GM19397 (cell line): ENCODE data around the gene FAM168B.

ENCODE experiments used
- ATAC-seq: cut with Tn5 transposase; IDR thresholded peaks from one replicate; pipeline ENCODE4 v1.9.1; 2021; ENCODE audit warnings: mild to moderate bottlenecking, moderate library complexity; ENCODE audit not compliant: unreplicated experiment

FAM168B gene

DNA sequence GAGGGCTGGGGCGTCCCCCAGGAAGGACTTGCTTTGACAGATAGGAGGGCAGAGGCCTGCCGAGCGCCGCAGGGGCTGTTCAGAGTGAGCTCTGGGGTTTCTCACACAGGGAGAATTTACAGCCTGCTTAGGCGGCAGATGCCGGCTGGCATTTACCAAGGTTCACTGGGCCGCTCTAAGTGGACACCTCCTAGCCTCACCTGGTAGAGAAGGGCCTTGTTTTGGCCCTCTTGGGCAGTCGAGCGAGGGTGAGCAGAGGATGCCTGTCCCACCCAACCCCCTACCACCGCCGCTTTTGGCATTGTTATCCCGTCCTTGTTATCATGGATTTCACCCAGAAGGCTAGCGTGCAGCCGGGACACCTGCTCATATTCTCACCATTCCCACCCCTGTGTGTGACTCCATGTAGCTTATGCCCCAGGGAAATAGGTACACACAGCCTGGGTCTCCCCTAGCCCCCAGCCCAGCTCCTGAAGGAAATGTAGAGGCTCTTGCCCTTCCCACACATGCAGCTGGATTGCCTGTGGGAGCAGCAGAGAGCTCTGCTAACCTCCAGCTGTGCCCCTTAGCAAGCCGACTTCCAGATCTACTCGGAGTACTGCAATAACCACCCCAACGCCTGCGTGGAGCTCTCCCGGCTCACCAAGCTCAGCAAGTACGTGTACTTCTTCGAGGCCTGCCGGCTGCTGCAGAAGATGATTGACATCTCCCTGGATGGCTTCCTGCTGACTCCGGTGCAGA is 52.4 kb downstream of the FAM168B start:
- ATAC-seq, result no peak

DNA sequence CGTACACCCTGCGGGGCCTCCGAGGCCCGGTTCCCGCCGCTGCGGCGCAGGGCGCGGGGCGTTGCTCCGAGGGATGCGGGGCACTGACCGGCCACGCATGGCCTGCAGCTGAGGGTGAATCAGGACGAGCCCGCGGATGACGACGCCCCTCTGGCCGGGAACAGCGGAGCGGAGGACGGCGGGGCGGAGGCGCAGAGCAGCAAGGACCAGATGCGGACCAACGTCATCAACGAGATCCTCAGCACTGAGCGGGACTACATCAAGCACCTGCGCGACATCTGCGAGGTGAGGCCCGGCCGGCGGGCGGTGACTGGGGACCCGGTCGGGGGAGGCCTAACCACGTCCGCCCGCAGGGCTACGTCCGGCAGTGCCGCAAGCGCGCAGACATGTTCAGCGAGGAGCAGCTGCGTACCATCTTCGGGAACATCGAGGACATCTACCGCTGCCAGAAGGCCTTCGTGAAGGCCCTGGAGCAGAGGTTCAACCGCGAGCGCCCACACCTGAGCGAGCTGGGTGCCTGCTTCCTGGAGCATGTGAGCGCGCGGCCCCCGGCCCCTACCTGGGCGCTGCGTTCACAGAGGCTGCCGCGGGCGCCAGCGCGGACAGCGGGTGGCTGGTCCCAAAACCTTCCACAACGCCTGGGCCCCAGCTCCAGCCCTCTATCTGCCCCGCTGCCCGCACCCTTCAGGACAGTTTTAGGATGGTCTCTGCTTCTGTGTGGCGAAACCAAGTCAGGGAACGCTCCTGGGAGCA is 53.2 kb downstream of the FAM168B start:
- no peak for ATAC-seq

DNA sequence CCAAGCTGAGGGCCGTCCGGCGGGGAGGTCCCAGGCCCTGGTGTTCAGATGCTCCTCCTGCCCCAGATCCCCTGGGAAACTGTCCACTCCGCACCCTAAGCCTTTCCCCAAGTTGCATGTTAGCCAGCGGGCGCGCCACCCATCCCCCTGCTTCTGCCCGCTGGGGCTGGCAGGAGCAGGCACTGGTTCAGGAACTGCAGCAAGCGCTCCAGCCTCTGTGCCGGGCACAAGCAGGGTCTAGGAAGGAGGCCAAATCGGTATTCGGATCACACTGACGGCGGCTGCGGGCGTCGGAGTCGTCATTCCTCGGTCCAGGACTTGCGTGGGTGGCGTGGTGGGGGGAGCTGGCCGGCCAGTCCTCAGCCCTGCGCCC is 53.7 kb downstream of the FAM168B start:
- ATAC-seq, result no peak

DNA sequence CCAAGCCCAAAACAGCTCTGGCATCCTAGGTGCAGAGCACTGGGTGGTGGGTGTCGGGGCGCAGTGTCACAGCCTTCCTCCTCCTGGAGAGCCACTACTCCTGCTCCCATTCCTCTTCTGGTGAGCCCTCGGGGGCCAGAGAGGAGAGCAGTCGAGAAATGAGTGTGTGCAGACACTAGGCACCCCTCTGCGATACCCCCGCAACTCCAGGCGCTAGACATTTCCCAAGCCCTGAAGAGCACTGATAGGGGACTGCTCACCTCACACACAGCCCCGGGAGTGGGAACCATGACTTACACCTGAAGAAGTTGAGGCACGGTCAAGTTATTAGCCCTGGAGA is 54.2 kb downstream of the FAM168B start:
- no peak for ATAC-seq

DNA sequence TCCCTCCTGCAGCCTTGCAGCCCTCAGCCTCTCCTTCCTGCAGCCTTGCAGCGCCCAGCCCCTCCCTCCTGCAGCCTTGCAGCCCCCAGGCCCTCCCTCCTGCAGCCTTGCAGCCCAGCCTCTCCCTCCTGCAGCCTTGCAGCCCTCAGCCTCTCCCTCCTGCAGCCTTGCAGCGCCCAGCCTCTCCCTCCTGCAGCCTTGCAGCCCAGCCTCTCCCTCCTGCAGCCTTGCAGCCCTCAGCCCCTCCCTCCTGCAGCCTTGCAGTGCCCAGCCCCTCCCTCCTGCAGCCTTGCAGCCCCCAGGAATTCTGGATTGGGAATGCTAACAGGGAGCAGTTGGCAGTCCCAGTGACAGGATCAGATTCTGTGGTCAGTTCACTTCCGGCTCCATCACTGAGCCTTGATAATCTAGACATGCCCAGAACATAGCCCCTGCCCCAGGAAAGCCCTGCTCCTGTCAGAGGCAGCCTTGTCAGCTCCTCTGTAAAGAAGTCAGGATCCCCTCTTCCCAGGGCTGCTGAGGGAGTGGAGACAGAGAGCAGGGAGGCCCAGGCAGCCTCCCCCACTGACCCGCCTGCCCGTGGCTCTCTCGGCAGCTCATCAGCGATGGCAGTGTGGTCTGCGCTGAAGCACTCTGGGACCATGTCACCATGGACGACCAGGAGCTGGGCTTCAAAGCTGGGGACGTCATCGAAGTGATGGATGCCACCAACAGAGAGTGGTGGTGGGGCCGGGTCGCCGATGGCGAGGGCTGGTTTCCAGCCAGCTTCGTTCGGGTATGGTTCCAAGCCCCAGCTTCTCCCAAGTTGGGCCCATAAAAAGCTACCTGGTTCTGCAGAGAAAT is 54.8 kb downstream of the FAM168B start:
- ATAC-seq, result no peak

DNA sequence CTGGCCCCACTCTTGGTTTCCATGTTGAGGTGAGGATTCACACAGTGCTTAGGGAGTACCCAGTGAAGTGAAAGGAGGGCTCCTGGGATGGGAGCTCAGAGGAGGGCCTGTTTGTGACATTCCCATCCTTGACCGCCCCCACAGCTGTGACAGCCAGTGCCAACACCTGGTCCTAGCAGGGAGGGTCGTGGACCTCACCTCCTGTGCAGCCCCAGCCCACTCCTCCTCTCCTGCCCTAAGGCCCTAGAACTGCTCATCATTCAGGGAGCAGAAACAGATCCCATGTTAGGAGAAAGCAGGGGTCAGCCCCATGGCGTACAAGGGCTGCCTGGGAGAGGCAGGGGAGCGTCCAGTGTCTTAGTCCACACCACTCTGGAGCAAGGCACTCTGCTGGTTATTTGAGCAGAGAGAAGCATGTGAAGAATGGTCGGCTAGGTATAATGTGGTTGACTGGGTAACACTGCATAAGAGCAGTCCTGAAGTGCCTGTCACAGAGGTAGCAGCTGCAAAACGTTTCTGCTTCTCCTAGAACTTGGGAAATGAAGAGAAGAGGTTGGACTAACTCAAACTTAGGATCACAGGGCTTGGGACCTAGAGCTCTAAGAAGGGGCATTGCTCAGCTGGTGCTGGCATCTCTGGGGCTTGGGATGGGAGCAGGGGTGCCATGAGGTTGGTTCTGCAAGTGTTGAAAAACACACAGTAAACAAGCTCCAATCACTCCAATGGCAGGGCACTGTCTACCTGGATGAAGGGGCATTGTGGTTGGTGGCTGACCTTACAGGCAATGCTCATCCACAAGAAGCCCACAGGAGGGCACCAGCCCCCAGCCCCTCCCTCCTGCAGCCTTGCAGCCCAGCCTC is 55.6 kb downstream of the FAM168B start:
- ATAC-seq, result no peak

DNA sequence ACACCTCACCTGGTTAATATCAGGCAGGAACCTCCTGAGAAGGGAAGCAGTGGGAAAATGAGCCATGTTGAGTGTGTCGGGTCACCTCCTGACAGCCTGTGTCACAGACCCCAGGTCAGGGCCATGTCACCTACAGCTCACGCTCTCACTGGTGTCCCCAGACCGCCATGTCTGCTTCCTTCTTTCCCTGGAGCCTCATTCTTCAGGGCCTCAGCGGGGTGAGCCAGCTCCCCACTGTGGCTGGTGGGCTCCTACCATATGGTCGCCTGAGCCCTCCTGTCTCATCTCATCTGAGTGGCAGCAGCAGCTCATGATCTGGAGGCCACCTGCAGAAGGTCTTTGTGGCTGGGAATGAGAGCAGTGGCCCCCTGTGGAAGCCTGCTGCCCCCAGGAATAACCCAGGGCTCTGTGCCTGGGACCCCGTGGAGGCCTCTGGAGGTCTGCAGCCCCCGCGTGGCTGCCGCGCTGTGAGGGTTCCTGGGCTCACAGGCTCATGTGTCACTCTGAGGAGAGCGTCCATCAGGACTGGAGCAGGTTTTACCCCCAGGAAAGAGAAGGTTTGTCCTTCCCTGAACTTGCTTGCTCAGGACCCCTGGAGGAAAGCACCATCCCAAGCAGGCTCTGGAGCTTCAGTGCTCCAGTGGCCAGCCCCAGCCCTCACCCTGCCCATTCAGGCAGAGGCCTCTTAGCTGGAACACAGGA is 56.4 kb downstream of the FAM168B start:
- ATAC-seq, result no peak

DNA sequence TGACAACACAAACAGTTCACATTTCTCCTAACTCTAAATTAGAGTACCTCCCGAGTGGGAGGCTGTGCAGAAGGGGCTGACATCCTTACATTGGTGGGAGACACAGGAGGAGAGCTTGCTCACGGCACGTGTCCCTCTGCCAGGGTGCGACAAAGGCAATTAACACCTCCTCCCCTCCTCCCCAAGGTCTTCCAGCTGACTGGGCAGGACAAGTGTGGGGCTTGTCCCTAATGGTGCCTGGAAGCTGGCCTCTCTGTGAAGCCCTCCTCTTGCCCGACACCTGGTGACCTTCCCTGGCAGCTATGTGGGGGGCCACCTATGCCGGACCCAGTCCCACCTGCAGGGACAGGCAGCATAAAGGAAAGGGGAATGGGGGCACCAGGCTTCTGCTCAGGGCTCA is 57.0 kb downstream of the FAM168B start:
- no peak for ATAC-seq

DNA sequence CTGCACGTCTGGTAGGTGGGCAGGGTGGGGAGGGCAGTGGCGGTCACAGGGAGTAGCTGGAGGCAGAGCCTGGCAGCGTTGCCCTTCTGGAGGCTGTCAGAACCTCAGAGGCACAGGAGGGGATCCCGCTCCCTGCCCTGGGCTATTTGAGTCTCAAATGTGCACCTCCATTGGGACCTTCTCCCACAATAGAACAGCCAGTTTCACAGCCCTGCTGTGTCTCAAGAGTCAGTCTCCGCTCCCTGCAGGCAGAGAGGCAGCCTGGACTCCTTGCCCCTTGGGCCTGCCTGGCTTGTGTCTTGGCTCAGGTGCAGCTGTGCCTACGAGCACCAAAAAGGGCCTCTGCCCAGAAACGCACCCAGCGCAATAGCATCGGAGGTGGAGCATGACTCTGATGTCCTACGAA is 57.4 kb downstream of the FAM168B start:
- no peak for ATAC-seq

DNA sequence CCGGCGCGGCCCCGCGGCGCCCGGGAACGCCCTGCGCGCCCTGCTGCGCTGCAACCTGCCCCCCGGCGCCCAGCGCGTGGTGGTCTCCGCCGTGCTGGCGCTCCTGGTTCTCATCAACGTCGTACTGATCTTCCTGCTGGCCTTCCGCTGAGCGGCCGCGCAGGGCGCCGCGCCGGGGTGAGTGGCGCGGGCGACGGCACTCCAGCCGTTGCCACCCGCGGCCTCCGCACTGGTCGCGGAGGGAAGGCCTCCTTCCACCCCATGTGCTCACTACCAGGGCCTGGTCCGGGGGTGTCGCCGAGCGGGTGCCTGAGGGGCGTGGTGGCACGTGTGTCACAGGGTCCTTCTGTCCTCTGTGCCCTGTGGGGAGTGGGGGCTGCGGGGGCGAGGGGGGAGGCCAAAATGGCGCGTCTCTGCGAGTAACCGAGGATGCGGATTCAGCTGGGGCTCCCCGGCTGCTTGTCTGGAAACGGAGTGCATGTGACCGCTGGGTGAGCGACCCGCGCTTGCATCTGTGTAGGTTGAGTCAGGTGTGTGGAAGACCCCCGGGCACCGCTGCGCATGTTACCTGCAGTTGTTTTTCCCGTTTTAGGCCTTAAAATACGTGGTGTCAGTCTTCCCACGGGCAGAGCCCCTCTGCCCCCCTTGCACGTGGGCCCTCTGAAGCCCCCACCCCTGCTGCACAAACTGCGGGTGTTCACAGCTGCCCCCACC is 58.0 kb downstream of the FAM168B start:
- no peak for ATAC-seq

DNA sequence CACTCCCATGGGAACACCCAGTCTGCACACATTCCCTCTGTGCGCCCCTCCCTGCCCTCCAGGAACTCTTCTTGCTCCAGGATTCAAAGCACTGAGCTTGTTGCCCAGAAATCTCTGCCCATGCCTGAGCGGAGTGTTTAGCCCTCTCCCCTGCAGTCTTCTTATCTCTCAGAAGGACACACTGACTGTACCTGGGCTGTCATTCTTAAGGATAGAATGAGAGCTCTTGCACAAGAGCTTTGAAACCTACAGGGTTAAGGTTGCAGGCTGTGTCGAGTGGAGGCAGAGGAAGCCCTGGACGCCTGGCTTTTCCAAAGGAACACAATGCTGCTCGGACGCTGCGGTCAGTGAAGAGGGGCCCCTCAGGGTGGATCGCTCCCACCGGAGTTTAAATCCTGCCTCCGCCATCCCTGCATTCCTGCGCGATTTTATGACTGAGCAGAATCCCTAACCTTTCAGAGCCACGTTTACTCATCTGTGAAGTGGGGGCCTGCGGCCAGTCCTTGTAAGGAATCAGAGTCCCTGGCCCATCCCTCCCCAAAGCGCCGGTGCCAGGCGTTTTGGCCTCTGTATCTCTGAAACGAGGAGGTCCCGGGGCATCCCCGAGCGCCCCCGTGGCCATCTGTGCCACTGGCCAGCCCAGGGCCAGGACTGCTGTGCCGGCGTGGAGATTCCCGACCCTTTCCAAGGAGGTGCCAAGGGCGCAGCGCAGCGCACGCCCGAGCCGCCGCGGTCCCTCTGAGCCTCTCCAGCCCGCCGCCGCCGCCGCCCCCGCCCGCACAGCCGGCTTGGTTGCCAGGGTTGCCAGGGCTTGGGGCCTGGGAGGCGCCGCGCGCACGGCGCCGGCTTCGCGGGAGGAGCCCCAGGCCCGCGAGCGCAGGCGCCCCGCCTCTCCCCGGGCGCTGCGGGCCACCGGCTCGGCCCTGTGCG is 58.9 kb downstream of the FAM168B start:
- ATAC-seq, result no peak

DNA sequence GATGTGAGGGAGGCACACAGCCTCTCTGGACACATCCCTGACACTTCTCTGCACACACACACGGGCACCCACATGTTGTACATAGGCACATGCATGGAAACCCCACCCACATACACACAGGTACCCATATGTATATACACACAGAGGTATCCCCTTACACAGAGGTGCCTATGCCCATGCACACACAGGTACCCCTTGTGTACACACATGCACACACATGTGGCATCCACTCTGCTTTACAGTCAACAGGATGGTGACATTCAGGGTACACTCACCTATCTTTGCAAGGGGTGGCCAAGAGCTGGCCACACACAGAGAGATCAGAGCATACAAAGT is 59.5 kb downstream of the FAM168B start:
- no peak for ATAC-seq

DNA sequence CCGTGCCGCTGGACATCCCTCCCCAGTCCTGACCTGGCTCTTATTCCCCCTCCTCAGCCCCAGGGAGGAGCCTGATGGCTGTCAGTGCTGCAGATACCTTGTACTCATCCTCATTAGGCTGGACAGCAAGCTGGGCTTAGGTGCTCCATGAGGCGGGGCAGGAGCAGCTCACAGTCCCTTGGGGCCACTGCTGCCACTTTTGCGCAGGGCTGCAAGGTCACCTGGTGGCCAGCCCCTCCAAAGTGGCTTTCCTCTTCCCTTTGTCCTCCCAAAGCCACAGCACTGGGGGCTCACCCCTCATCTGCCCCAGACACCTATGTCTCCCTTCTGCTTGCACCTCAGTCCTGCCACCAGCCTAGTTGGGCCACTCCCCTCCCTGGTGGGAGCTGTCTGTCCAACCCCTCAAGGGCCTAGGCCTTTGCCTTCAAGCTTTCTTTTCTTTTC is 60.8 kb downstream of the FAM168B start:
- ATAC-seq, result no peak

DNA sequence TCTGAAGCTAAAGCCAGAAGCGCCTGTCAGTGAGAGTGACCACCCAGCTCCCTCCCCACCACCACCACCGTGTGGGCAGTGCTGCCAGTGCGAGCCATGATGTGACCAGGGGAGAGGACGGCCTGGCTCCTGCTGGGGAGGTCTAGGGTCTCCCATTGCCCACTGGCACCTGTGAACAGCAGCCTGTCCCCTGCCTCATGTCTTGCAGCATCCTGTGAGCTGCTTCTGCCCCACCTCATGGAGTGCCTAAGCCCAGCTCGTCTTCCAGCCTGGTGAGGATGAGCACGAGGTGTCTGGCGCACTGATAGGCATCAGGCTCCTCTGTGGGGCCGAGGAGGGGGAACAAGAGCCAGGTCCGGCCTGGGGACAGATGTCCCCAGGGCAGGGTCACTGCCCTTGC is 61.4 kb downstream of the FAM168B start:
- no peak for ATAC-seq

DNA sequence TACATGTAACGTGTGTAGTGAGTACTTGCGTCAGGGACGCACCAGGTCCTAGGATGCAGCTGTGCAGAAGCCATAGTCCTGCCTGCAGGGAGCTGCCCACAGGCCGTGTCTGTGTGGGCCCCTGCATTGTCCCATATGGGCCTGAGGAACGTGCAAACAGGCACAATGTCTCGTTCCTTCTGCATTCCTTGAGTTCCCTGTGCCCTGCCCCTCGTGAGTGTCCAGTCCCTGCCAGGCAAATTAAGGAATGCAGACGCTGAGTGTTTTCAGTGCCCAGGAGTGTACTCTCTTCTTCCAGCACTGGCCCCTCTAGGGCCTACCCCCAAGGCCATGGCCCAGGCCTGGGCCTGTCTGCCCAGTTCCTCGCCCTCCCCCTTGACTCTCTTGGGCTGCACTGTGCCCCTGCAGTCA is 61.8 kb downstream of the FAM168B start:
- no peak for ATAC-seq

DNA sequence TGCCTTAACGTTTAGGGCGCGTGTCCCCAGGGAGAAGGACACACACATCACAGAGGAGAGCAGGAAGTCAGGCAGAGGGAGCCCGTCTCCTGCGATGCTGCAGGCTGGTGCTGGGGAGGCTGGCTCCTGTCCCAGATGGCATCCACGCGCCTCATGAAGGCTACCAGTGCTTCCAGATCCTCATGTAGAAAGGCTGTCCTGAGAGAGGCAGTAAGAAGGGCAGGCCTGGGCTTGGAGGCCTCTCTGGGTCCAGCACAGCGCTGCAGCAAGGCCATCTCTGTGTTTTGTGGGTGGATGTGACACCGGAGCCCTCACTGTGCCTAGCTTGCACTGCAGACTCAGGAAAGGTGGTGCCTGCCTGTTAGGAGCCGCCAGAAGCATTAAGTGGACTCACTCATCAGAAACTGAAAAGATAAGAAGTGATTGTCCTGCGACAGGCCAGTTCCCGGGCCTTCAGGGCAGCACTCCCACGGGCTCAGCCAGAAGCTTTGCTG is 62.7 kb downstream of the FAM168B start:
- ATAC-seq, result no peak

DNA sequence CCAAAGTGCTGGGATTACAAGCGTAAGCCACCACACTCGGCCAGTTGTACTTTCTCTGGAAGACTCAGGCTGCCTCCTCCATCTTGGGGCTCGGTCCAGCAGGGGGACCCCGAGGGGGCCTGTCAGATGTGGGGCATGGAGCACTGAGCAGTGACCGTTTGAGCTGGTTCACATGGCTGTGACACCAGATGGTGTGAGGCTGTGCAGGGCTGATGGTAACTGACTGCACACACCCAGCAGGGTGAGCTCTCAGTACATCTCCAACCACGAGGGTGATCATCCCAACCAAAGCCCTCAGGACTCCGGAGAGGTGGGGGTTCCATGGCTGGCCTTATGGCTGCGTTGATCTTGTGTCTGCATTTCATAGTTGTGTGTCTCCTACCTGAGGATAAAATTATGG is 63.4 kb downstream of the FAM168B start:
- ATAC-seq, result no peak
